GM18519 (cell line): ENCODE measurements around the gene NUP210.
"Not testable (repeated sequence)": the region's sequence is repeated elsewhere in the genome, so short reads cannot be mapped to it uniquely, and the experiment has no call there.

Experiments used
- ATAC-seq: cut with Tn5 transposase; IDR thresholded peaks from one replicate; pipeline ENCODE4 v1.9.1; 2021; ENCODE audit warnings: mild to moderate bottlenecking, moderate library complexity; ENCODE audit not compliant: unreplicated experiment, low FRiP score

The NUP210 gene

GRCh38 chr3:13420045-13420830, at the start of gene NUP210:
Gene NUP210 (minus strand): TSS chr3:13420322. CDS start chr3:13420226, 96 bp downstream.
- no peak for ATAC-seq

- no peak for ATAC-seq
Measured at GRCh38 chr3:13466781-13467180, 46.7 kb upstream of the NUP210 start.

- ATAC-seq = no peak
Measured at GRCh38 chr3:13465236-13465873, 45.2 kb upstream of the NUP210 start.

- no peak for ATAC-seq
Measured at GRCh38 chr3:13463618-13464400, 43.7 kb upstream of the NUP210 start.

DNA sequence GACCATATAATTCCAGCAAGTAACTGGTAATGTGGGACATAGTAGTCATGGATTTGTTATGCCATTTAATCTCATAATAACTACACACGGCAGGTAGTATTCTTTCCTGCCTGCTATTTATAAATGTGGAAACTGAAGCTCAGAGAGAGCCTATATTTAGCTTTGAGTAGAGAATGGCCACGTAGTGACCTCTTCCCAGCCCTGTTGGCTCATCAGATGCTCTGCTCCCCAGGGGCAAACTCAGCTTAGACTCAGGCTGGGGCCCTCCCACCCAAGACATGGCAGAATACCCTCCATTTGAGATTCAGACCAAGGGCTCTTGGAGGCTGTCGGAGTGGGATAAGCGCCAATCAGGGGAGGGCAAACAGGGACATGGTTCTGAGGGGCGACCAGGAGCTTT, 42.7 kb upstream of the NUP210 start:
- ATAC-seq = no peak

DNA sequence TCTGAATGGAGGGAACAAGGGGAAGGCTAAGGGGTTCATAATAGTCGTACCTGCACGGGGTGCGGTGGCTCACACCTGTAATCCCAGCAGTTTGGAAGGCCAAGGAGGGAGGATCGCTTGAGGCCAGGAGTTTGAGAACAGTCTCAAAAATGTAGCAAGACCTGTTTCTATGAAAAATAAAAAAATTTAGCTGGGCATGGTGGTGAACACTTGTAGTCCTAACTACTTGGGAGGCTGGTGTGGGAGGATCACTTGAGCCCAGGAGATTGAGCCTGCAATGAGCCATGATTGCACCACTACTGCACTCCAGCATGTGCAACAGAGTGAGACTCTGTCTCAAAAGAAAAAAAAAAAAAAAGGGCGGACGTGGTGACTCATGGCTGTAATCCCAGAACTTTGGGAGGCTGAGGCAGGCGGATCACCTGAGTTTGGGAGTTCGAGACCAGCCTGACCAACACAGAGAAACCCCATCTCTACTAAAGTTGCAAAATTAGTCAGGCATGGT, 42.1 kb upstream of the NUP210 start:
- no peak for ATAC-seq

GRCh38 chr3:13461169-13462124, 41.3 kb upstream of the NUP210 start:
- no peak for ATAC-seq

DNA sequence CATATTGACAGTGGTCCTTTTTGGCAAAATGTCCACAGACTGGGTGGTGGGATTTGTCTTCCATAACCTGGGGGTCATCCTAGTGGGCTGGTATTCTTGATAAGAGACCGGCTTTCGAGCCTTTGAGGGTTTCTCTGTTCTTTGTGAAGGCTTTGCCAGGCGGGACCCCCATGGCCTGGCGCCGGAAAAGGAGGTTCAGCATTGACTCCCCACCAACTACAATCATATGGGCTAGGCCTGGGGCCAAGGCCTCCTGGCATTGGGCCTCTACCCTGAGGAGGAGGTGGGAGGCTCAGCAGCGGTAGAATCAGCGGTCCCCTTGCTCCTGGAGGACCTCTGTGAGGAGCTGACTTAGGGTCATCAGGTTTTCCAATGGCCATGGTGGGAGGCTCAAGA, 40.2 kb upstream of the NUP210 start:
- no peak for ATAC-seq

GRCh38 chr3:13459605-13460340, 39.7 kb upstream of the NUP210 start:
- ATAC-seq = no peak

- no peak for ATAC-seq
Measured at GRCh38 chr3:13457593-13457992, 37.5 kb upstream of the NUP210 start.

DNA sequence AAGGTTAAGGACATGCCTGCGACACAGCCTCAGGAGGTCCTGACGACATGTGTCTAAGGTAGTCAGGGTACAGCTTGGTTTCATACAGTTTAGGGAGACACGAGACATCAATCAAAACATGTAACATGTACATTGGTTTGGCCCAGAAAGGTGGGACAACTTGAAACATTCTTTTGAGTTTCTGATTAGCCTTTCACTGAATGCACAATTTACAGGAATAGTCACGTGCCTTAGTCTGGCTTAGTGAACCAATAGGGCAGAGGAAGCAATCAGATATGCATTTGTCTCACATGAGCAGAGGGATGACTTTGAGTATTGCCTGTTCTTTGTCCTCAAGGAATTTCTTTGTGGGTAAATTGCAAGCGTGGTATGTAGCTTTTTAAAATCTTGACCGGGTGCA, 35.5 kb upstream of the NUP210 start:
- ATAC-seq = no peak

- no peak for ATAC-seq
Measured at GRCh38 chr3:13452490-13453335, 32.6 kb upstream of the NUP210 start.

DNA sequence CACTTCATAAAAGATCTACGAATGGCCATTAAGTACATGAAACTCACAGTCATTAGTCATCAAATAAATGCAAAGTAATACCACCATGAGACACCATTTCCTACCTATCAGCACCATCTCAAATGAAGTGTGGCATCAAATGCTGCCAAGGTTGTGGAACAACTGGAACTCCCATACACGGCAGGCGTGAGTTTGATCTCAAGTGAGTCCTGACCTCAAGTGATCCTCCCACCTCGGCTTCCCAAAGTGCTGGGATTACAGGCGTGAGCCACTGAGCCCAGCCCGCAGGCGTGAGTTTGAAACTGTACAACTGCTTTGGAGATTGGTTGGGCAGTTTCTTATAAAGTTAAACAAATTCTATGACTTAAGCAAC, 31.2 kb upstream of the NUP210 start:
- ATAC-seq = no peak

DNA sequence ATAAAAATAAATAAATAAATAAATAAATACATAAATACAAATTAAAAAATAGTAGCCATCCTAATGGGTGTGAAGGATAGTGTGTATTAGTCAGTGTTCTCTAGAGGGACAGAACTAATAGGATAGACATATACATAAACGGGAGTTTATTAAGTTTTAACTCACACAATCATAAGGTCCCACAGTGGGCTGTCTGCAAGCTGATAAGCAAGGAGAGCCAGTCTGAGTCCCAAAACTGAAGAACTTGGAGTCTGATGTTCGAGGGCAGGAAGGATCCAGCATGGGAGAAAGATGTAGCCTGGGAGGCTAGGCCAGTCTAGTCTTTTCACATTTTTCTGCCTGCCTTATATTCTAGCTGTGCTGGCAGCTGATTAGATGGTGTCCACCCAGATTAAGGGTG, 22.8 kb upstream of the NUP210 start:
- ATAC-seq = not testable (repeated sequence)

DNA sequence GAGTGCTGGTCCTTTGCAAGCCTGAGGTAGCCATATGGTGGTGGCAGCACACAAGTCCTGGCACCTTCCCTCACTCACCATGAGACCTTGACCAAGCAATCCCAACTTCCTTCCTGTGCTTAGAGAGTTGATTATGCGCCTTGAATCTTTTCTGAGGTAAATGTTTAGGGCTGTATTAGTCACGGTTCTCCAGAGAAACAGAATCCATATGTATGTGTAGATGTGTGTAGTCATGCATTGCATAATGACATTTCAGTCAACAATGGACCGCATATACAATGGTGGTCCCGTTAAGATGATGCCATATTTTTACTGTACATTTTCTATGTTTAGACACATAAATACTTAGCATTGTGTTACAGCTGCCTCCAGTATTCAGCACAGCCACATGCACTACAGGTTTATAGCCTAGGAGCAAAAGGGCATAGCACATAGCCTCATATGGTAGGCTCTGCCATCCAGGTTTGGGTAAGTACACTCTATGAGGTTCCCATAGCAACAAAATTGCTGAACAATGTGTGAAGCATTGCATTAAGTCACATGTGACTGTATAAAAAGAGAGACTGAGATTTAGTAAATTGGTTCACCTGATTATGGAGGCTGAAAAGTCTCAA, 20.2 kb upstream of the NUP210 start:
- ATAC-seq = no peak

- not testable (repeated sequence) for ATAC-seq
Measured at GRCh38 chr3:13436213-13436612, 16.1 kb upstream of the NUP210 start.

DNA sequence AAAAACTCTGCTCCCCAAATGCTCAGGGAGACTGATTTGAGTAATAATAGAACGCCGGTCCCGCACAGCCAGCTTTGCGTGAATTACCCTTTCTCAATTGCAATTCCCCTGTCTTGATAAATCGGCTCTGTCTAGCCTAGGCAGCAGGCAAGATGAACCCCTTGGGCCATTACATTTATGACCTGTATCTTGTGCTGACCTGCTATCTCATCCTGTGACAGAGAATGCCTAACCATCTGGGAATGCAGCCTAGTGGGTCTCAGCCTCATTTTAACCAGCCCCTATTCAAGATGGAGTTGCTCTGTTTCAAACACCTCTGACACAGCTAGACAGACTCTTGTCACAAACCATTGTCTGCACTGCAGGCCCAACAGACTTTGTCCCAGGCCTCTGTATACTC, 13.8 kb upstream of the NUP210 start:
- no peak for ATAC-seq

DNA sequence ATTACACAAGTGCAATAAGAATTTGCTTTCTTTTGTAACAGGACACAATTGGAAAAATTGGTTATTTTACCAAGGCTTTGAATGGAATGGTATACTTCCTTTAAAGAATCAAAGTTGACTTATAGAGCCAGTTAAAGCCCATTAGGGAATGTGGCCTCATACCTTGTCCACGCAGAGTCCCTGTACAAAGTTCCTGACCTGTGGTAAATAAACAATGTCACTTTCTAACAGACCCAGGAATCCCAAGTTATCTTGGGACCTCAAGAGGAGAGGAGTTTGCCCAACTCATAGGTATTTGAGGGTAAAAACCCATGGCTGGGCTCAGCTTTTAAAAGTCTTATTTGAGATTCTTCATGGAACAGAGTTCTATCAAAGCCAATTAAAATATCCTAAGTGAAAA, 12.0 kb upstream of the NUP210 start:
- ATAC-seq = no peak
